Measurements from ENCODE around the gene PCSK1. TPM values are rescaled to one million over a fixed set of nuclear protein-coding genes. Genes with fewer than 3 reads are reported as not detected.

Gene PCSK1
- total and polyA plus RNA-seq, 3 experiments from 2014 or later: not detected

GRCh38 chr5:96353220-96353619, 79.8 kb downstream of the PCSK1 start:
- Mint-ChIP-seq H3K36me3 (no peaks in the 10 kb centered on the region), H3K4me1 (no peaks in the 10 kb centered on the region), H3K9me3 (peaks cover 0 to 2% (median 0%) of the 10 kb centered on the region in 5 donors), H3K27ac (no peak overlapping the region), H3K27me3 (peaks cover 4 to 7% of the 10 kb centered on the region in 2 donors), H3K4me3 (no peak overlapping the region)
- H3K9me3 ChIP-seq (ENCODE audit: low read length): no peaks in the 10 kb centered on the region
- H3K4me1 ChIP-seq (ENCODE audit: insufficient read depth, low read length): no peaks in the 10 kb centered on the region
- H3K36me3 ChIP-seq (ENCODE audit: insufficient read depth, low read length): no peaks in the 10 kb centered on the region
- POLR2A ChIA-PET: no interaction called here
- CTCF ChIA-PET: interaction anchor here (1.3 kb wide), 1 partner anchor 17 kb away, joined by 4 read pairs; no protein-coding TSS in a partner anchor
- H3K27me3 ChIP-seq (ENCODE audit: insufficient read depth, low read length, poor library complexity, severe bottlenecking): no peaks in the 10 kb centered on the region
- H3K27ac ChIP-seq (ENCODE audit: low read depth, low read length): no peak overlapping the region
- DNase-seq: no peak
- H3K4me3 ChIP-seq (ENCODE audit: low read length): no peak overlapping the region

GRCh38 chr5:96350678-96351077, 82.4 kb downstream of the PCSK1 start:
- Histone ChIP-seq H3K4me3 (ENCODE audit: low read length) (no peak overlapping the region), H3K27ac (ENCODE audit: low read depth, low read length) (no peak overlapping the region), H3K4me1 (ENCODE audit: insufficient read depth, low read length) (peaks cover 3% of the 10 kb centered on the region), H3K9me3 (ENCODE audit: low read length) (no peaks in the 10 kb centered on the region), H3K27me3 (ENCODE audit: insufficient read depth, low read length, poor library complexity, severe bottlenecking) (no peaks in the 10 kb centered on the region), H3K36me3 (ENCODE audit: insufficient read depth, low read length) (no peaks in the 10 kb centered on the region)
- no peak for DNase-seq
- no peaks in the 10 kb centered on the region for H3K36me3 Mint-ChIP-seq
- no peak overlapping the region for H3K27ac Mint-ChIP-seq
- ChIA-PET CTCF (no interaction called here), POLR2A (no interaction called here)
- no peak overlapping the region for H3K4me3 Mint-ChIP-seq
- no peaks in the 10 kb centered on the region for H3K9me3 Mint-ChIP-seq
- H3K27me3 Mint-ChIP-seq: peaks cover 4 to 7% of the 10 kb centered on the region in 2 donors
- peaks cover 1 to 3% (median 2%) of the 10 kb centered on the region in 3 donors for H3K4me1 Mint-ChIP-seq

GRCh38 chr5:96348536-96348935, 84.5 kb downstream of the PCSK1 start:
- POLR2A ChIA-PET: no interaction called here
- no peaks in the 10 kb centered on the region for H3K9me3 Mint-ChIP-seq
- no peak overlapping the region for H3K27ac ChIP-seq (ENCODE audit: low read depth, low read length)
- peaks cover 8 to 15% of the 10 kb centered on the region in 2 donors for H3K27me3 Mint-ChIP-seq
- DNase-seq: no peak
- H3K27ac Mint-ChIP-seq: no peak overlapping the region
- H3K27me3 ChIP-seq (ENCODE audit: insufficient read depth, low read length, poor library complexity, severe bottlenecking): no peaks in the 10 kb centered on the region
- no peak overlapping the region for H3K4me3 ChIP-seq (ENCODE audit: low read length)
- no peaks in the 10 kb centered on the region for H3K9me3 ChIP-seq (ENCODE audit: low read length)
- peaks cover 11 to 15% (median 13%) of the 10 kb centered on the region in 3 donors for H3K4me1 Mint-ChIP-seq
- CTCF ChIA-PET: no interaction called here
- H3K4me3 Mint-ChIP-seq: no peak overlapping the region
- H3K36me3 ChIP-seq (ENCODE audit: insufficient read depth, low read length): no peaks in the 10 kb centered on the region
- H3K36me3 Mint-ChIP-seq: no peaks in the 10 kb centered on the region
- peaks cover 11% of the 10 kb centered on the region for H3K4me1 ChIP-seq (ENCODE audit: insufficient read depth, low read length)

- peaks cover 11% of the 10 kb centered on the region for H3K4me1 ChIP-seq (ENCODE audit: insufficient read depth, low read length)
- Mint-ChIP-seq H3K27me3 (peaks cover 6 to 18% of the 10 kb centered on the region in 2 donors), H3K27ac (no peak overlapping the region), H3K36me3 (no peaks in the 10 kb centered on the region), H3K4me1 (peaks cover 11 to 15% (median 13%) of the 10 kb centered on the region in 3 donors), H3K9me3 (no peaks in the 10 kb centered on the region), H3K4me3 (no peak overlapping the region)
- H3K27me3 ChIP-seq (ENCODE audit: insufficient read depth, low read length, poor library complexity, severe bottlenecking): no peaks in the 10 kb centered on the region
- H3K27ac ChIP-seq (ENCODE audit: low read depth, low read length): no peak overlapping the region
- POLR2A ChIA-PET: no interaction called here
- DNase-seq: no peak
- H3K36me3 ChIP-seq (ENCODE audit: insufficient read depth, low read length): no peaks in the 10 kb centered on the region
- CTCF ChIA-PET: no interaction called here
- no peaks in the 10 kb centered on the region for H3K9me3 ChIP-seq (ENCODE audit: low read length)
- H3K4me3 ChIP-seq (ENCODE audit: low read length): no peak overlapping the region
Measured at GRCh38 chr5:96347502-96348292, 85.4 kb downstream of the PCSK1 start.

GRCh38 chr5:96344678-96345577, 88.1 kb downstream of the PCSK1 start:
- no peak overlapping the region for H3K27ac ChIP-seq (ENCODE audit: low read depth, low read length)
- POLR2A ChIA-PET: interaction anchor here (1.0 kb wide), 1 partner anchor 258 kb away, joined by 3 read pairs; no protein-coding TSS in a partner anchor
- no peaks in the 10 kb centered on the region for H3K36me3 Mint-ChIP-seq

GRCh38 chr5:96343094-96343493, 90.0 kb downstream of the PCSK1 start:
- no peak overlapping the region for H3K4me3 ChIP-seq (ENCODE audit: low read length)
- H3K9me3 ChIP-seq (ENCODE audit: low read length): no peaks in the 10 kb centered on the region
- no peak overlapping the region for H3K27ac ChIP-seq (ENCODE audit: low read depth, low read length)
- DNase-seq: no peak
- H3K27me3 ChIP-seq (ENCODE audit: insufficient read depth, low read length, poor library complexity, severe bottlenecking): no peaks in the 10 kb centered on the region
- Mint-ChIP-seq H3K4me3 (no peak overlapping the region), H3K9me3 (no peaks in the 10 kb centered on the region), H3K27ac (no peak overlapping the region), H3K27me3 (peaks cover 10 to 32% of the 10 kb centered on the region in 2 donors), H3K4me1 (peaks cover 11 to 15% (median 13%) of the 10 kb centered on the region in 3 donors), H3K36me3 (no peaks in the 10 kb centered on the region)
- peaks cover 11% of the 10 kb centered on the region for H3K4me1 ChIP-seq (ENCODE audit: insufficient read depth, low read length)
- no peaks in the 10 kb centered on the region for H3K36me3 ChIP-seq (ENCODE audit: insufficient read depth, low read length)
- CTCF ChIA-PET: interaction anchor here (1.1 to 7.1 kb wide), 2 partner anchors 258 to 262 kb away, joined by 3 to 132 read pairs; no protein-coding TSS in a partner anchor
- POLR2A ChIA-PET: no interaction called here

More at GRCh38 chr5:96344678-96345577, 88.1 kb downstream of the PCSK1 start:
- CTCF ChIA-PET: interaction anchor here (0.6 to 7.1 kb wide), 17 partner anchors 9 to 497 kb away, joined by 3 to 132 read pairs (median 4); no protein-coding TSS in a partner anchor
- peak overlapping the region in 4 of 7 donors; percentile 9 to 37 (median 34) for H3K4me3 Mint-ChIP-seq
- no peaks in the 10 kb centered on the region for H3K9me3 Mint-ChIP-seq
- peaks cover 11% of the 10 kb centered on the region for H3K4me1 ChIP-seq (ENCODE audit: insufficient read depth, low read length)
- H3K27ac Mint-ChIP-seq: no peak overlapping the region
- peaks cover 11 to 15% (median 13%) of the 10 kb centered on the region in 3 donors for H3K4me1 Mint-ChIP-seq
- no peaks in the 10 kb centered on the region for H3K27me3 ChIP-seq (ENCODE audit: insufficient read depth, low read length, poor library complexity, severe bottlenecking)
- H3K9me3 ChIP-seq (ENCODE audit: low read length): no peaks in the 10 kb centered on the region
- H3K4me3 ChIP-seq (ENCODE audit: low read length): no peak overlapping the region
- peak in 3 of 5 donors; percentile 3 to 55 (median 30) for DNase-seq
- H3K36me3 ChIP-seq (ENCODE audit: insufficient read depth, low read length): no peaks in the 10 kb centered on the region
- peaks cover 10 to 26% of the 10 kb centered on the region in 2 donors for H3K27me3 Mint-ChIP-seq

- no peaks in the 10 kb centered on the region for H3K9me3 Mint-ChIP-seq
- ChIA-PET CTCF (interaction anchor here (7.1 kb wide), 1 partner anchor 258 kb away, joined by 132 read pairs; no protein-coding TSS in a partner anchor), POLR2A (no interaction called here)
Measured at GRCh38 chr5:96342581-96342980, 90.5 kb downstream of the PCSK1 start.

More at GRCh38 chr5:96342581-96342980, 90.5 kb downstream of the PCSK1 start:
- Mint-ChIP-seq H3K4me3 (no peak overlapping the region), H3K36me3 (no peaks in the 10 kb centered on the region), H3K27ac (no peak overlapping the region), H3K4me1 (peaks cover 11 to 15% (median 13%) of the 10 kb centered on the region in 3 donors), H3K27me3 (peaks cover 10 to 34% of the 10 kb centered on the region in 2 donors)
- H3K27ac ChIP-seq (ENCODE audit: low read depth, low read length): no peak overlapping the region
- peaks cover 11% of the 10 kb centered on the region for H3K4me1 ChIP-seq (ENCODE audit: insufficient read depth, low read length)
- no peaks in the 10 kb centered on the region for H3K36me3 ChIP-seq (ENCODE audit: insufficient read depth, low read length)
- H3K9me3 ChIP-seq (ENCODE audit: low read length): no peaks in the 10 kb centered on the region
- no peak for DNase-seq
- H3K27me3 ChIP-seq (ENCODE audit: insufficient read depth, low read length, poor library complexity, severe bottlenecking): no peaks in the 10 kb centered on the region
- no peak overlapping the region for H3K4me3 ChIP-seq (ENCODE audit: low read length)

Measured in CD8-positive, alpha-beta memory T cell (primary cell).